Activated CD8-positive, alpha-beta T cell treated with anti-CD3 and anti-CD28 coated beads for 36 hours (primary cell): ENCODE results near the gene ZMAT3. TPM values are rescaled to one million over a fixed set of nuclear protein-coding genes. Genes with fewer than 3 reads are reported as not detected.
"Not testable (repeated sequence)": the region's sequence is repeated elsewhere in the genome, so short reads cannot be mapped to it uniquely, and the experiment has no call there.

Experiments used
- ATAC-seq: fragments of 200-7000 bp; cut with Tn5 transposase; one replicate; pipeline ENCODE4 v1.10.0; 2021; ENCODE audit warnings: mild to moderate bottlenecking, moderate library complexity
- CTCF ChIA-PET: fragments of 350-600 bp; sonication (Branson Sonifier 250); formaldehyde crosslinking; loops from one replicate; lab custom pipeline; 2021; ENCODE audit warnings: antibody characterized with exemption; lab: Charles Lee
- POLR2A ChIA-PET: fragments of 350-600 bp; sonication (Branson Sonifier 250); formaldehyde crosslinking; loops from one replicate; lab custom pipeline; 2021; ENCODE audit warnings: antibody characterized with exemption; lab: Charles Lee
- DNase-seq: peaks from one replicate; pipeline ENCODE4 v3.0.0-alpha.2; 2020
- H3K27ac Mint-ChIP-seq: one replicate; pipeline ENCODE4 v1.8.0; 2021; ENCODE audit warnings: mild to moderate bottlenecking, mixed read lengths
- H3K27me3 Mint-ChIP-seq: one replicate; pipeline ENCODE4 v1.8.0; 2021; ENCODE audit warnings: mixed read lengths
- H3K36me3 Mint-ChIP-seq: one replicate; pipeline ENCODE4 v1.8.0; 2021; ENCODE audit warnings: low read depth, mixed read lengths
- H3K4me1 Mint-ChIP-seq: one replicate; pipeline ENCODE4 v1.8.0; 2021; ENCODE audit warnings: low read depth, mixed read lengths
- H3K4me3 Mint-ChIP-seq: one replicate; pipeline ENCODE4 v1.8.0; 2021; ENCODE audit warnings: mild to moderate bottlenecking, moderate library complexity, mixed read lengths
- H3K9me3 Mint-ChIP-seq: one replicate; pipeline ENCODE4 v1.8.0; 2021; ENCODE audit warnings: mixed read lengths
- CTCF ChIP-seq: fragments of 200-600 bp; IDR thresholded peaks from one replicate; pipeline ENCODE4 v1.8.0; 2022; ENCODE audit warnings: antibody characterized with exemption, mild to moderate bottlenecking
- intact Hi-C: fragments of 100-400 bp; cut with micrococcal nuclease; formaldehyde crosslinking; loops from one replicate; pipeline ENCODE4 v1.10.0; 2022
- total RNA-seq, 2 experiments: library from RNA; stranded (reverse); gene quantifications; one replicate each; pipeline ENCODE4 v1.2.3, GENCODE V29; 2021

Gene ZMAT3
- total RNA-seq, 2 experiments from 2014 or later = 14.6 to 15.9 TPM

- ATAC-seq = no peak
- TF ChIP-seq CTCF = no peak
- Mint-ChIP-seq H3K27me3 (no peaks in the 10 kb centered on the region), H3K4me1 (peaks cover 9% of the 10 kb centered on the region), H3K27ac (no peak overlapping the region), H3K36me3 (peaks cover 25% of the 10 kb centered on the region), H3K4me3 (no peak overlapping the region), H3K9me3 (peaks cover 8% of the 10 kb centered on the region)
- no peak for DNase-seq
- intact Hi-C loops = no loop called here
- ChIA-PET CTCF (interaction anchor here (0.8 to 2.6 kb wide), 3 partner anchors 9 to 20 kb away, joined by 3 to 11 read pairs (median 5); no protein-coding TSS in a partner anchor), POLR2A (no interaction called here)
These were observed 35.4 kb downstream of the ZMAT3 start for GRCh38 chr3:179036226-179036625.

GRCh38 chr3:179035232-179035631, 36.4 kb downstream of the ZMAT3 start:
- Mint-ChIP-seq H3K27me3 (no peaks in the 10 kb centered on the region), H3K4me3 (no peak overlapping the region), H3K4me1 (peaks cover 7% of the 10 kb centered on the region), H3K36me3 (peaks cover 20% of the 10 kb centered on the region), H3K9me3 (peaks cover 3% of the 10 kb centered on the region), H3K27ac (no peak overlapping the region)
- CTCF ChIA-PET = no interaction called here
- ATAC-seq (no peak), DNase-seq (no peak)
- POLR2A ChIA-PET = no interaction called here
- TF ChIP-seq CTCF = no peak
- intact Hi-C loops = no loop called here

GRCh38 chr3:179033304-179033657, 38.3 kb downstream of the ZMAT3 start:
- H3K27me3 Mint-ChIP-seq, H3K9me3 Mint-ChIP-seq, ATAC-seq, CTCF ChIA-PET, DNase-seq, POLR2A ChIA-PET, H3K4me3 Mint-ChIP-seq, H3K4me1 Mint-ChIP-seq, intact Hi-C loops, H3K27ac Mint-ChIP-seq: not testable (repeated sequence)
- H3K36me3 Mint-ChIP-seq = peaks cover 16% of the 10 kb centered on the region

GRCh38 chr3:179032454-179033303, 38.9 kb downstream of the ZMAT3 start:
- H3K4me3 Mint-ChIP-seq, POLR2A ChIA-PET, ATAC-seq, H3K27ac Mint-ChIP-seq, H3K9me3 Mint-ChIP-seq, intact Hi-C loops, CTCF ChIA-PET, DNase-seq, H3K27me3 Mint-ChIP-seq: not testable (repeated sequence)
- Mint-ChIP-seq H3K4me1 (peaks cover 16% of the 10 kb centered on the region), H3K36me3 (peaks cover 11% of the 10 kb centered on the region)

- Mint-ChIP-seq H3K4me1 (peaks cover 23% of the 10 kb centered on the region), H3K4me3 (no peak overlapping the region), H3K36me3 (peaks cover 7% of the 10 kb centered on the region), H3K27me3 (no peaks in the 10 kb centered on the region), H3K9me3 (no peaks in the 10 kb centered on the region), H3K27ac (no peak overlapping the region)
- POLR2A ChIA-PET = no interaction called here
- ATAC-seq = no peak
- CTCF ChIA-PET = interaction anchor here (1.0 to 2.5 kb wide), 4 partner anchors 8 to 40 kb away, joined by 3 to 13 read pairs (median 7); no protein-coding TSS in a partner anchor
- no peak for DNase-seq
- intact Hi-C loops = no loop called here
- no peak for TF ChIP-seq CTCF
These were observed 42.5 kb downstream of the ZMAT3 start for GRCh38 chr3:179029096-179029495.

- CTCF ChIA-PET = interaction anchor here (1.0 to 2.5 kb wide), 4 partner anchors 8 to 40 kb away, joined by 3 to 13 read pairs (median 7); no protein-coding TSS in a partner anchor
- Mint-ChIP-seq H3K4me3 (no peak overlapping the region), H3K9me3 (no peaks in the 10 kb centered on the region), H3K27ac (peak overlapping the region; percentile 15), H3K4me1 (peaks cover 20% of the 10 kb centered on the region), H3K36me3 (peaks cover 7% of the 10 kb centered on the region), H3K27me3 (no peaks in the 10 kb centered on the region)
- peak; percentile 30 for ATAC-seq
- TF ChIP-seq CTCF = no peak
- POLR2A ChIA-PET = no interaction called here
- intact Hi-C loops = no loop called here
- DNase-seq = no peak
These were observed 43.2 kb downstream of the ZMAT3 start for GRCh38 chr3:179028408-179028807.
